H9 (cell line): ENCODE measurements around the gene ADGRL3. TPM values are rescaled to one million over a fixed set of nuclear protein-coding genes. Genes with fewer than 3 reads are reported as not detected.

Source experiments
- DNase-seq: peaks from one replicate; pipeline ENCODE4 v3.0.0-alpha.2; 2017
- H2AFZ ChIP-seq: one replicate; pipeline ENCODE4 v1.6.1; 2013; ENCODE audit warnings: mild to moderate bottlenecking, low read length, control low read depth, moderate library complexity
- H2AK5ac ChIP-seq: 2 replicates; pipeline ENCODE4 v1.6.1; 2013; ENCODE audit warnings: low read length, control low read depth, mixed read lengths; ENCODE audit not compliant: insufficient read length
- H2BK120ac ChIP-seq: one replicate; pipeline ENCODE4 v1.6.1; 2013; ENCODE audit warnings: low read depth, mild to moderate bottlenecking, low read length, control low read depth, inconsistent platforms; ENCODE audit not compliant: poor library complexity, severe bottlenecking
- H2BK12ac ChIP-seq: 2 replicates; pipeline ENCODE4 v1.6.1; 2013; ENCODE audit warnings: low read length, control low read depth, mixed read lengths, low read depth; ENCODE audit not compliant: insufficient read length
- H2BK15ac ChIP-seq: 2 replicates; pipeline ENCODE4 v1.6.1; 2013; ENCODE audit warnings: low read depth, low read length, control low read depth
- H2BK20ac ChIP-seq: one replicate; pipeline ENCODE4 v1.6.1; 2013; ENCODE audit warnings: low read depth, mild to moderate bottlenecking, low read length, control low read depth, inconsistent platforms; ENCODE audit not compliant: poor library complexity, severe bottlenecking
- H2BK5ac ChIP-seq: 2 replicates; pipeline ENCODE4 v1.6.1; 2013; ENCODE audit warnings: low read length, control low read depth, mixed read lengths; ENCODE audit not compliant: insufficient read length
- H3K14ac ChIP-seq: 2 replicates; pipeline ENCODE4 v1.6.1; 2013; ENCODE audit warnings: low read length, control low read depth; ENCODE audit not compliant: insufficient read depth
- H3K18ac ChIP-seq: 2 replicates; pipeline ENCODE4 v1.6.1; 2013; ENCODE audit warnings: low read depth, mild to moderate bottlenecking, mixed read lengths, low read length, control low read depth; ENCODE audit not compliant: insufficient read length
- H3K23ac ChIP-seq: 2 replicates; pipeline ENCODE4 v1.6.1; 2013; ENCODE audit warnings: low read length, control low read depth, mixed read lengths, low read depth; ENCODE audit not compliant: insufficient read length
- H3K23me2 ChIP-seq: 2 replicates; pipeline ENCODE4 v1.6.1; 2013; ENCODE audit warnings: low read depth, mild to moderate bottlenecking, mixed read lengths, low read length, control low read depth; ENCODE audit not compliant: insufficient read length, poor library complexity, severe bottlenecking
- H3K27ac ChIP-seq: 2 replicates; pipeline ENCODE4 v1.5.1; 2013; ENCODE audit warnings: low read length, control low read depth, mixed read lengths, low read depth; ENCODE audit not compliant: insufficient read length
- H3K27me3 ChIP-seq: 2 replicates; pipeline ENCODE4 v1.6.1; 2013; ENCODE audit warnings: low read length, control low read depth, inconsistent platforms; ENCODE audit not compliant: insufficient read depth
- H3K4ac ChIP-seq: 2 replicates; pipeline ENCODE4 v1.6.1; 2013; ENCODE audit warnings: low read depth, mild to moderate bottlenecking, control low read depth, inconsistent platforms, low read length, moderate library complexity
- H3K4me1 ChIP-seq: 2 replicates; pipeline ENCODE4 v1.6.1; 2013; ENCODE audit warnings: low read length, control low read depth, inconsistent platforms; ENCODE audit not compliant: insufficient read depth
- H3K4me2 ChIP-seq: 2 replicates; pipeline ENCODE4 v1.6.1; 2013; ENCODE audit warnings: low read length, control low read depth, mixed read lengths; ENCODE audit not compliant: insufficient read length, insufficient read depth
- H3K56ac ChIP-seq: 2 replicates; pipeline ENCODE4 v1.6.1; 2013; ENCODE audit warnings: low read depth, mild to moderate bottlenecking, mixed read lengths, low read length, control low read depth; ENCODE audit not compliant: insufficient read length
- H3K79me1 ChIP-seq: 2 replicates; pipeline ENCODE4 v1.6.1; 2013; ENCODE audit warnings: low read depth, mild to moderate bottlenecking, moderate library complexity, low read length, control low read depth, inconsistent platforms; ENCODE audit not compliant: insufficient read depth, poor library complexity, severe bottlenecking
- H3K79me2 ChIP-seq: 2 replicates; pipeline ENCODE4 v1.6.1; 2013; ENCODE audit warnings: low read length, control low read depth, inconsistent platforms; ENCODE audit not compliant: insufficient read depth
- H3K9ac ChIP-seq: 2 replicates; pipeline ENCODE4 v1.6.1; 2013; ENCODE audit warnings: low read length, control low read depth, mixed read lengths; ENCODE audit not compliant: insufficient read length; ENCODE audit errors: extremely low read depth
- H3K9me3 ChIP-seq: one replicate; pipeline ENCODE4 v1.6.1; 2013; ENCODE audit warnings: low read depth, low read length, inconsistent platforms; ENCODE audit not compliant: control insufficient read depth
- H3T11ph ChIP-seq: one replicate; pipeline ENCODE4 v1.6.1; 2013; ENCODE audit warnings: mild to moderate bottlenecking, low read length, control low read depth, inconsistent platforms
- H4K20me1 ChIP-seq: one replicate; pipeline ENCODE4 v1.6.1; 2013; ENCODE audit not compliant: control insufficient read depth, insufficient read length, insufficient read depth
- H4K5ac ChIP-seq: 2 replicates; pipeline ENCODE4 v1.6.1; 2013; ENCODE audit warnings: low read depth, mild to moderate bottlenecking, mixed read lengths, low read length, control low read depth; ENCODE audit not compliant: insufficient read length
- H4K8ac ChIP-seq: replicated peaks from 2 replicates; pipeline ENCODE4 v1.6.1; 2013; ENCODE audit warnings: low read length, control low read depth, mixed read lengths, low read depth; ENCODE audit not compliant: insufficient read length
- H4K91ac ChIP-seq: 2 replicates; pipeline ENCODE4 v1.6.1; 2013; ENCODE audit warnings: low read depth, mild to moderate bottlenecking, moderate library complexity, mixed read lengths, low read length, control low read depth; ENCODE audit not compliant: insufficient read length
- H3K27ac Mint-ChIP-seq, 3 experiments: 2 replicates in 2 of 3; 3 replicates in 1 of 3; pipeline ENCODE4 v1.8.0; 2020 to 2021; ENCODE audit warnings: mixed read lengths in 3 of 3, mild to moderate bottlenecking in 1 of 3, moderate library complexity in 1 of 3
- H3K27me3 Mint-ChIP-seq: 2 replicates; pipeline ENCODE4 v1.8.0; 2021; ENCODE audit warnings: low read depth, mild to moderate bottlenecking, moderate library complexity, mixed read lengths
- H3K36me3 Mint-ChIP-seq, 3 experiments: 2 replicates in 2 of 3; 3 replicates in 1 of 3; pipeline ENCODE4 v1.8.0; 2020 to 2021; ENCODE audit warnings: low read depth in 3 of 3, mixed read lengths in 3 of 3; ENCODE audit not compliant: insufficient read depth in 1 of 3
- H3K4me1 Mint-ChIP-seq, 2 experiments: 2 replicates each; pipeline ENCODE4 v1.8.0; 2020; ENCODE audit warnings: mixed read lengths in 2 of 2
- H3K4me3 Mint-ChIP-seq, 2 experiments: 2 replicates in 1 of 2; 3 replicates in 1 of 2; pipeline ENCODE4 v1.8.0; 2020 to 2021; ENCODE audit warnings: mild to moderate bottlenecking in 2 of 2, mixed read lengths in 2 of 2, moderate library complexity in 1 of 2
- H3K9me3 Mint-ChIP-seq, 2 experiments: 2 replicates in 1 of 2; 3 replicates in 1 of 2; pipeline ENCODE4 v1.8.0; 2020; ENCODE audit warnings: mild to moderate bottlenecking in 2 of 2, mixed read lengths in 2 of 2, moderate library complexity in 1 of 2
- CTCF ChIP-seq: fragments of 200-600 bp; sonication (generic); conservative IDR thresholded peaks from 3 replicates; pipeline ENCODE4 v1.8.0; 2021; ENCODE audit warnings: antibody characterized with exemption, mild to moderate bottlenecking
- total RNA-seq: library from RNA; stranded (reverse); gene quantifications from 2 replicates; pipeline ENCODE4 v1.2.1, GENCODE V29; 2021

The ADGRL3 gene
- total RNA-seq, 1 experiment from 2014 or later, result 5.9 TPM

- no peak overlapping the region for H3K56ac ChIP-seq
- DNase-seq, result no peak
- H3K4me1 ChIP-seq, result no peaks in the 10 kb centered on the region; the same call in 1 of the 2 replicates
Observed at GRCh38 chr4:61934198-61934597, 734.1 kb downstream of the ADGRL3 start.

More at GRCh38 chr4:61934198-61934597, 734.1 kb downstream of the ADGRL3 start:
- Histone ChIP-seq H2AK5ac (no peak overlapping the region), H3K18ac (no peak overlapping the region), H2BK15ac (no peak overlapping the region), H2AFZ (no peak overlapping the region), H4K8ac (no peak overlapping the region), H3K79me1 (no peaks in the 10 kb centered on the region), H3T11ph (no peak overlapping the region), H4K91ac (no peak overlapping the region), H3K23me2 (no peaks in the 10 kb centered on the region), H3K4me2 (no peak overlapping the region), H2BK5ac (no peak overlapping the region), H3K79me2 (no peaks in the 10 kb centered on the region), H4K20me1 (no peaks in the 10 kb centered on the region), H2BK120ac (no peak overlapping the region), H2BK12ac (no peak overlapping the region), H3K27me3 (no peaks in the 10 kb centered on the region), H3K9ac (no peak overlapping the region), H3K23ac (no peak overlapping the region), H3K9me3 (no peaks in the 10 kb centered on the region), H3K14ac (no peak overlapping the region), H3K4ac (no peak overlapping the region), H4K5ac (no peak overlapping the region), H3K27ac (no peak overlapping the region), H2BK20ac (no peak overlapping the region)
- no peaks in the 10 kb centered on the region for H3K9me3 Mint-ChIP-seq
- H3K4me1 Mint-ChIP-seq, result peaks cover 6 to 15% of the 10 kb centered on the region in 2 experiments
- H3K36me3 Mint-ChIP-seq, result no peaks in the 10 kb centered on the region
- no peak overlapping the region for H3K4me3 Mint-ChIP-seq
- no peak for TF ChIP-seq CTCF
- no peaks in the 10 kb centered on the region for H3K27me3 Mint-ChIP-seq
- no peak overlapping the region for H3K27ac Mint-ChIP-seq
